IPS-18a (cell line): ENCODE results near the gene MATN4.

Experiments
- H3K27ac ChIP-seq: one replicate; pipeline ENCODE4 v1.5.1; 2013; ENCODE audit warnings: low read length
- H3K27me3 ChIP-seq: one replicate; pipeline ENCODE4 v1.6.1; 2013; ENCODE audit warnings: mild to moderate bottlenecking, low read length; ENCODE audit not compliant: control insufficient read depth, insufficient read depth
- H3K36me3 ChIP-seq: one replicate; pipeline ENCODE4 v1.6.1; 2013; ENCODE audit warnings: low read depth, low read length; ENCODE audit not compliant: control insufficient read depth
- H3K4me1 ChIP-seq: one replicate; pipeline ENCODE4 v1.6.1; 2013; ENCODE audit warnings: low read depth, low read length; ENCODE audit not compliant: control insufficient read depth
- H3K4me3 ChIP-seq: one replicate; pipeline ENCODE4 v1.5.1; 2013; ENCODE audit warnings: low read length
- H3K9ac ChIP-seq: one replicate; pipeline ENCODE4 v1.6.1; 2013; ENCODE audit warnings: mild to moderate bottlenecking, low read length, moderate library complexity
- H3K9me3 ChIP-seq: one replicate; pipeline ENCODE4 v1.6.1; 2013; ENCODE audit warnings: low read depth, low read length; ENCODE audit not compliant: control insufficient read depth

Gene MATN4

DNA sequence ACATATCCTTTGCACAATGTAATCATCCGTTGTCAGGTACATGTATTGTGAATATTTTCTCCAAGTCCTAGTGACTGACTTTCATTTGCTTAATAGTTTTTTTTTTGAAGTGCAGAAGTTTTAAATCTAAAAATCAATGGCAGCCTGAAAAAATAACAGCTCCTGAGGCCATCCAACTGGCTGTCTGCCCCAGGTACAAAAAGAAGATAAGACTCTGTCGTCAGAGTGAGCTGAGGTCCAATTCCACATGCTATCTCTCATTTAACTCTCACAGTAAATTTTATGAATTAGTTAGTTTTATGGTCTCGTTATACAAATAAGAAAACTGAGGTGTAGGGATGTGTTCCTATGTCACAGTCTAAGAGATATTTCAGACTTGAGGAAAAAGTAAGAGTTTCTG, 32.8 kb downstream of the MATN4 start:
- H3K9me3 ChIP-seq: no peaks in the 10 kb centered on the region
- H3K4me1 ChIP-seq: no peaks in the 10 kb centered on the region
- H3K36me3 ChIP-seq: no peaks in the 10 kb centered on the region
- no peak overlapping the region for H3K27ac ChIP-seq
- H3K4me3 ChIP-seq: no peak overlapping the region
- no peak overlapping the region for H3K9ac ChIP-seq
- H3K27me3 ChIP-seq: no peaks in the 10 kb centered on the region

DNA sequence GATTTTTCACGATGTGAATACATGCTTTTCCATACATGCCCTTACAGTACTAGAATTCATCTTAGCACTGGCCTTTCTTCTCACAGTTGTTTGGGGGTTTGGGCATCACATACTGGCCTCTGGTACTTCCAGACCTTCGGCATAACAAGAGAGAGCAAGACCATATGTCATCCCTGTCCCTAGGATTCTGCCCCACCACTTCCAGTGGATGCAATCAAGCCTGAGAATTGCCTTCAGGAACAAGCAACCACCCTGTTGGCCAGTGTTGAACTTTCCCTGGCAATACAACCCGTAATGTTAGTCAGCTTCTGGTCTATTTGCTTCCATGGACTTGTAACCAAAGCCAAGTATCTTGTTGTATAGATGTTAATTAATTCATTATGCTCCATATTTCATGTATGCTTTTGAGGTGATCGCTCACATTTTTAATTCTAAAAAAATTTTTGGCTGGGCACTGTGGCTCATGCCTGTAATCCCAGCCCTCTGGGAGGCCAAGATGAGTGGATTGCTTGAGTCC, 38.3 kb downstream of the MATN4 start:
- Histone ChIP-seq H3K27me3 (no peaks in the 10 kb centered on the region), H3K4me1 (no peaks in the 10 kb centered on the region), H3K9me3 (no peaks in the 10 kb centered on the region), H3K9ac (no peak overlapping the region), H3K36me3 (no peaks in the 10 kb centered on the region), H3K27ac (no peak overlapping the region), H3K4me3 (no peak overlapping the region)

DNA sequence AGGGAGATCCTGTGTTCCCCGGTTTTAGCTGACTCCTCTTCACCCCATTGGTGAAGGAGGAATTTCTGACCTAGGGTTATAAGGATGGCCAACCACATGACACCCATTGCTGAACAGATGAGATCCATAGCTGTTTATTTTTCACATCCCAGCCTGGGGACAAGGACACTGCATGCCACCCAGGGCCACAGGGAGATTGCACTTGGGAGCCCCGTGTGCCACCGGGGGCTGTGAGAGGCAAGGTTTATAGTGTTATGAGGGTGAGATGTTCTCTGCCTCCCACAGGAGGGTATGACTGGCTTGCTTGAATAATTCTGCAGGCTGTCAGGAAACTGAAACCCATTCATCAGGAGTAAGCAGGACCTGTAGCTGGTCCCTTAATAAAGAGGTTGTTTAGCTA, 39.0 kb downstream of the MATN4 start:
- Histone ChIP-seq H3K9ac (no peak overlapping the region), H3K4me1 (no peaks in the 10 kb centered on the region), H3K4me3 (no peak overlapping the region), H3K27me3 (no peaks in the 10 kb centered on the region), H3K36me3 (no peaks in the 10 kb centered on the region), H3K27ac (no peak overlapping the region), H3K9me3 (no peaks in the 10 kb centered on the region)

DNA sequence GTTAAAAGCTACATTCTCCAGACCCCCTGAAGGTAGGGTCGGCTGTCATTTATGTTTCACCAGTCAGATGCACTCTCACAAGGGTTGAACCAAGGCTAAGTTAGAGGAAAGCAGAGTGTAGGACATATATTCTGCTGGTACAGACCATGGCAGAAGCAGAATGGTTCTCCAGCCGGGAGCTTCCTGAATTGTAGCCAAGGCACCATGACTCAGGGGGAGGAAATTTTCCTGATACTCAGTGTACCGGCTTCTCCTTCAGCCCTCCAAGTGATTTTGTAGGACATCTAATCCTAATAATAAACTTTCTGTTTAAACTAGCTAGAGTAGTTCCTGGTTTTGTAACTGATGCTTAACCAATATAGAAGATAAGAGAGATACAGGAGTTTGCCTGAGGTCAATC, 39.6 kb downstream of the MATN4 start:
- Histone ChIP-seq H3K9me3 (no peaks in the 10 kb centered on the region), H3K27me3 (no peaks in the 10 kb centered on the region), H3K9ac (no peak overlapping the region), H3K4me3 (no peak overlapping the region), H3K36me3 (no peaks in the 10 kb centered on the region), H3K27ac (no peak overlapping the region), H3K4me1 (no peaks in the 10 kb centered on the region)

DNA sequence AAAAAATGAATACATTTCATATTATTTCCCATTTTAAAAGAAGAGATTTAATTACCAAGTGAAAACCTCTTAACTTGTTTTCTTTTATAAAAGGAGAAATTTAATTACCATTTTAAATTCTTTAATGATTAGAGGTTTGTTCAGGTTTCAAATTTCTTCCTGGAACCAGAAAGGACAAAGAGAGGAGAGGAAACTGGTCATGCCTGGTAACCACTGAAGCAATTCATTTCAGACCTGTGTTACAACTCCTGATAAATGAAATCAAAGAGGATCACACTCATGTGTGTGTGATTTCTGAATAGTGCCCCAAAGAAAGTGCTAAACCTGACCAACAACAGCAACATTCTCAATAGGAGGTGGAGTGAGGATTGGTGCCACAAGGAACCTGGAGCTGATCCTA, 41.1 kb downstream of the MATN4 start:
- Histone ChIP-seq H3K9ac (no peak overlapping the region), H3K27ac (no peak overlapping the region), H3K4me1 (no peaks in the 10 kb centered on the region), H3K36me3 (no peaks in the 10 kb centered on the region), H3K9me3 (no peaks in the 10 kb centered on the region), H3K27me3 (no peaks in the 10 kb centered on the region), H3K4me3 (no peak overlapping the region)

DNA sequence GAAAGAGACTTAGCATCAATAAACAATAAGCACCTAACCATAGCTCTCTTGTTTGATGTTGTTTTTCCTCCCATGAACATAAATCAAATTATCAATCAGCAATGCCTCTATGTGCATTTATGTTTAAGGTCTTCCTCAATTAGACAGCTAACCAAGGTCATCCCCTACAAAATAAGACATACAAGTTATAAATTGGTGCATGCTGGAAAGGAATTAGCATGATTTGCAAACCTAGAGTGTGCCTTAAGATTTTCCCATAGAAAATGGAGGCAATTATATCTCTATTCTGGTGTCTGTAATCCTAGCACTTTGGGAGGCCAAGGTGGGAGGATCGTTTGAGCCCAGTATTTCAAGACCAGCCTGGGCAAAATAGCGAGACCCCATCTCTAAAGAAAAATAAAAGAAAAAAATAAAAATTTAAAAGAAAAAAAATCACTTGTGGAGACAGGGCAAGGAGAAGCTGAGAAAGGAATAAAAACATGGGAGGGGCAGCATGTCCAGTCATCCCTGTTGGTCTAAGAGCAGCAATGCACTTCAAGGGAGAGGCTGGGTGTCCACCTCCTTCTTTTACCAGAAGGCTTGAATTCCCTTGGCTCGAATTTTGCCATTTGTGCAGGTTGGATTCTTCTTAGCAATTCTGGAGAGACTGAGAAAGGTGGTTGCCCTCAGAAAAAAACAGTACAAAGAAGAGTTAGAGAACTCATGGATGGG, 44.4 kb downstream of the MATN4 start:
- Histone ChIP-seq H3K4me1 (peaks cover 6% of the 10 kb centered on the region), H3K9ac (no peak overlapping the region)

DNA sequence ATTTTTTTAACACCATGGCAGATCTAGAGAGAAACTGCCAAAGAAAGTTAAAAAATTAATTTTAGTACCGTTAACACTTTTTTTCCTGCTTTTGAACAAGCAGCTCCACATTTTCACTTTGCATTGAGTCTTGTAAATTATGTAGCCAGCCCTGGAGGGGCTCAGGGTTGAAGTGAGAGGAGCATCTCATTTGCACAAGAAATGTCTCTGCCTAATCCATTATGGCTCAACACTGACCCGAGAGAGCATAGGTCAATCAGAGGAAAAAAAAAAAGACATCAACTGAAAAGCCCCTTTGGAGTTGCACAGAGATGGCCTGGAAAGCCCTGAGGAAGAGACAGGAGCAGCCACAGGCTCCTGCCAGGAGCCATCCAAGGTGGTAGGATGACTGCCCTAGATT, 49.4 kb downstream of the MATN4 start:
- H3K4me1 ChIP-seq: peaks cover 7% of the 10 kb centered on the region
- no peaks in the 10 kb centered on the region for H3K27me3 ChIP-seq
- H3K36me3 ChIP-seq: no peaks in the 10 kb centered on the region
- no peak overlapping the region for H3K27ac ChIP-seq
- H3K4me3 ChIP-seq: no peak overlapping the region
- H3K9me3 ChIP-seq: no peaks in the 10 kb centered on the region
- H3K9ac ChIP-seq: no peak overlapping the region

More for the DNA sequence above, 44.4 kb downstream of the MATN4 start:
- H3K36me3 ChIP-seq: no peaks in the 10 kb centered on the region
- no peak overlapping the region for H3K4me3 ChIP-seq
- H3K27me3 ChIP-seq: no peaks in the 10 kb centered on the region
- no peaks in the 10 kb centered on the region for H3K9me3 ChIP-seq
- no peak overlapping the region for H3K27ac ChIP-seq

DNA sequence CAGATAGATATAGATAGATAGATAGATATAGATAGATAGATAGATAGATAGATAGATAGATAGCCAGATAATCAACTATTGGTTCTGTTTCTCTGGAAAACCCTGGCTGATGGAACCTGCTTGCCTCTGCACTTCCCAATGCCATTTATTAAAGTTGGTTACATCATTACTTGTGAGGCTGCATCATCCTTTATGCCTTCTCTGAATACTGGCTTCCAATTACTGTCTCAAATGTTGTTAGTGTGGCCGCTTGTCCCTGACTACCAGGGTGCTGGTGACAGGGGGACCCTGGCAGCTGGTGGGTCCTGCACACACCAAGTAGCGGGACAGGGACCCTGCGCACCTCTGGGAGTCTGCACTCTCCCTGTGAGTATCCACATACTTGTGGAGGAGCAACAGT, 49.8 kb downstream of the MATN4 start:
- H3K27ac ChIP-seq: no peak overlapping the region
- no peak overlapping the region for H3K4me3 ChIP-seq
- H3K27me3 ChIP-seq: no peaks in the 10 kb centered on the region

DNA sequence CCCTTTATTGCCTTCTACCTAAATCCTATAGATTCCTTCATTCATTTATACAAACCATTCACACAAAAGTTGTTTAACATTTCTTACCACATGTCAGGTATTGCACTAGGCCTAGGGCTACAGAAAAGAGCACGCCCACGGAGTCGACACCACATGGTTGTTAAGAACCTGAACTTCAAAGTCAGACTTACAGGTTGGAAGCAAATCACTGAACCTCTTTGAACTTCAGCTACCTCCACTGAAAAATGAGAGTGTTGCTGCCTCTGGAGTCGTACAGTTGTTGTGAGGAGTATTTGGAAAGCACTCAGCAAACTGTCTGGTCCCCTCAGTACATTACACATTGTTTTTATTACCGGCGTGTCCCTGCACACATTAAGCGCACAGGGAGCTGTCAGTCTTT, 50.4 kb downstream of the MATN4 start:
- Histone ChIP-seq H3K9ac (no peak overlapping the region), H3K36me3 (no peaks in the 10 kb centered on the region), H3K9me3 (no peaks in the 10 kb centered on the region), H3K4me3 (no peak overlapping the region), H3K4me1 (peaks cover 7% of the 10 kb centered on the region), H3K27me3 (no peaks in the 10 kb centered on the region), H3K27ac (no peak overlapping the region)

More for the DNA sequence above, 49.8 kb downstream of the MATN4 start:
- no peaks in the 10 kb centered on the region for H3K9me3 ChIP-seq
- no peak overlapping the region for H3K9ac ChIP-seq
- H3K36me3 ChIP-seq: no peaks in the 10 kb centered on the region
- H3K4me1 ChIP-seq: peaks cover 7% of the 10 kb centered on the region

DNA sequence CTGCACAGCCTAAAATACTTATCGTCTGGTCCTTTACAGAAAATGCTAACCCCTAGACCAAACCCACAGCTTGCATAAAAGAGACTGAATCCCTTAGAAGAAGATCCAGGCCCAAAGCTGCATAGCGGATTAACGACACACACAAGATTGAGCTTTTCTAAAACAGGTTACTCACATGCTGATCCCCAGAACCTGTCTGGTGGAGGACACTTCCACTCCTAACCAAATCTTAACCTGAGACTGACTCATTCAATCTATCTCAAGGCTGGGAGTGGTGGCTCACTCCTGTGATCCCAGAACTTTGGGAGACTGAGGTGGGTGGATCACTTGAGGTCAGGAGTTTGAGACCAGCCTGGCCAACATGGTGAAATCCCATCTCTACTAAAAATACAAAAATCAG, 50.9 kb downstream of the MATN4 start:
- Histone ChIP-seq H3K9me3 (no peaks in the 10 kb centered on the region), H3K27me3 (no peaks in the 10 kb centered on the region), H3K9ac (no peak overlapping the region), H3K4me3 (no peak overlapping the region), H3K27ac (no peak overlapping the region), H3K36me3 (no peaks in the 10 kb centered on the region), H3K4me1 (peaks cover 7% of the 10 kb centered on the region)

DNA sequence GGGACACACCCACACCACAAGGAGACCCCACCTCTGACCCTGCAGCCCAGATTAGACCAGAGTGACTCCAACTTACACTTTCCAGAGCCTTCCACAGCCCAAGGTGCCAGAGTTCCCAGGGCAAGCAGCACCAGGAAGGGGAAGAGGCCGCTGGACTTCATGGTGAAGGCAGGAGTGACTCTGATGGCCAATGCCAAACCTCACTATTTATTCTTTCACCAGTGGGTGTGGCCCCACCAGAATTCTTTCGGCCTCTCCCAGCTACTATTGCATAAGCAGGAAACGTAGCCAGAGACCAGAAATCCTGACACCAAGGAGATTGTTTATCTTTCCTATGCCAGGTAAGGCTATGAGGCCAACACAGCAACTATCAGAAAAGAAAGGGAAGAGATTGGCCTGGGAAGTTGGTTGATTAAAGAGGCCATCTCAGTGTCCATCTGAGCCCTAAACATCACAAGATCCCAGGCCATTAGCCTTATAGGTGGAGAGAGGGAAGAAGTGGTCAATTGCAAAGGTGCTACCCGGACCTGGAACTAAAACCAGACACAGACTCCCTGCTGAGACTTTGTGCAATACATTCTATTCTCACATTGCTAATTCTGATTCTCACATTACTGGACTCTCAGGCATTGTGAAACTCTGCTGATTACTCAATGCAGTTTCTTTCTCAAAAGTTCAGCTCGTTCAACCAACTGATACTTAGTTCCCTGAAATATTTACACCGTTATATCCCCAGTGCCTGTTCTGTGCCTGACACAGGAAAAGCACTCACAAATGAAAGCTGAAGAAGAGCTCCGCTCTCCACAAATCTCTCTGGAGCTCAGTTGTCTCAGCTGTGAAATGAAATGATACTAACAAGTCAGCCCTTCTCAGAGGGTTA, 53.5 kb downstream of the MATN4 start, which contains the start of gene SLPI:
SLPI (minus strand) TSS at position 182 of the 880 bp plus-strand sequence; CDS start at position 161, 21 bp downstream.
- H3K27ac ChIP-seq: no peak within 1 kb of the TSS
- peaks cover 7% of the 10 kb centered on the region for H3K4me1 ChIP-seq

More for the DNA sequence above, 53.5 kb downstream of the MATN4 start, which contains the start of gene SLPI:
- no peaks in the 10 kb centered on the region for H3K27me3 ChIP-seq
- no peak within 1 kb of the TSS for H3K4me3 ChIP-seq
- H3K9ac ChIP-seq: no peak within 1 kb of the TSS
- no peaks in the 10 kb centered on the region for H3K9me3 ChIP-seq
- no peaks in the 10 kb centered on the region for H3K36me3 ChIP-seq
